Panc1 (cell line): Measurements from ENCODE around the gene MTCH1. TPM values are rescaled to one million over a fixed set of nuclear protein-coding genes. Genes with fewer than 3 reads are reported as not detected.
A peak's percentile ranks its signal among the peaks of the same experiment; 100 is the strongest.

Source experiments
- ATAC-seq: fragments of 200-7000 bp; cut with Tn5 transposase; 2 replicates; pipeline ENCODE4 v1.9.1; 2020; ENCODE audit warnings: mild to moderate bottlenecking, moderate library complexity
- BruUV-seq: library from RNA; stranded (reverse); fragments of 400-500 nt; replicated peaks from 2 replicates; lab custom pipeline; 2021; lab: Mats Ljungman, UMichigan
- CTCF ChIA-PET: fragments of 300-600 bp; sonication (Branson Sonifier 250); formaldehyde crosslinking; loops from one replicate; lab custom pipeline; 2022; ENCODE audit warnings: antibody characterized with exemption; lab: Charles Lee
- POLR2A ChIA-PET: fragments of 300-600 bp; sonication (Branson Sonifier 250); formaldehyde crosslinking; loops from one replicate; lab custom pipeline; 2022; ENCODE audit warnings: antibody characterized with exemption; lab: Charles Lee
- DNase-seq: peaks from one replicate; pipeline ENCODE4 v3.0.0-alpha.2; 2010; ENCODE audit warnings: low read depth, low spot score
- H3K27ac ChIP-seq: 2 replicates; pipeline ENCODE4 v1.5.1; 2011; ENCODE audit warnings: mild to moderate bottlenecking, low read length, inconsistent platforms
- H3K27me3 ChIP-seq: fragments of 200-500 bp; sonication (Bioruptor generic); 2 replicates; pipeline ENCODE4 v1.6.0; 2014; ENCODE audit warnings: low read length, inconsistent platforms; ENCODE audit not compliant: control insufficient read depth, insufficient read depth
- H3K36me3 ChIP-seq: fragments of 200-500 bp; sonication (Bioruptor generic); 2 replicates; pipeline ENCODE4 v1.5.1; 2014; ENCODE audit warnings: inconsistent platforms, mild to moderate bottlenecking, low read length, moderate library complexity; ENCODE audit not compliant: control insufficient read depth, insufficient read depth
- H3K4me1 ChIP-seq: 2 replicates; pipeline ENCODE4 v1.5.1; 2011; ENCODE audit warnings: inconsistent platforms, mild to moderate bottlenecking, low read length, moderate library complexity; ENCODE audit not compliant: control insufficient read depth, insufficient read depth
- H3K4me3 ChIP-seq, 2 experiments: 2 replicates each; pipeline ENCODE4 v1.5.1; 2011 to 2012; ENCODE audit warnings: low read depth in 2 of 2, low read length in 2 of 2, mild to moderate bottlenecking in 2 of 2, inconsistent platforms in 1 of 2, moderate library complexity in 1 of 2
- H3K9me3 ChIP-seq: fragments of 200-500 bp; sonication (Bioruptor generic); 2 replicates; pipeline ENCODE4 v1.5.1; 2014; ENCODE audit warnings: low read depth, mild to moderate bottlenecking, inconsistent platforms, low read length, moderate library complexity; ENCODE audit not compliant: control insufficient read depth, insufficient read depth
- CTCF ChIP-seq: fragments of 450-650 bp; IDR thresholded peaks from 2 replicates; pipeline ENCODE4 v1.5.1; 2017; ENCODE audit warnings: mild to moderate bottlenecking
- POLR2AphosphoS5 ChIP-seq: IDR thresholded peaks from 2 replicates; pipeline ENCODE4 v1.6.1; 2012; ENCODE audit warnings: mild to moderate bottlenecking, low read depth, low read length, moderate library complexity
- SIN3A ChIP-seq: IDR thresholded peaks from 2 replicates; pipeline ENCODE4 v1.6.1; 2012; ENCODE audit warnings: low read depth, mild to moderate bottlenecking, low read length, moderate library complexity, borderline replicate concordance; ENCODE audit not compliant: insufficient read depth
- TCF7L2 ChIP-seq: IDR thresholded peaks from 2 replicates; pipeline ENCODE4 v1.6.1; 2011; ENCODE audit warnings: mild to moderate bottlenecking, low read depth, low read length, inconsistent platforms
- in situ Hi-C: cut with HindIII; loops from 2 replicates; pipeline ENCODE4 v1.10.0; 2016; ENCODE audit warnings: low sequenced_read_pairs, low pct_unique_long_range_greater_than_20kb
- intact Hi-C: fragments of 100-400 bp; cut with micrococcal nuclease; formaldehyde crosslinking; loops from one replicate; pipeline ENCODE4 v1.10.0; 2022; ENCODE audit not compliant: unreplicated experiment
- total RNA-seq: library from RNA; stranded (reverse); gene quantifications from one replicate; pipeline ENCODE4 v1.2.1, GENCODE V29; 2021; ENCODE audit not compliant: unreplicated experiment
- TF ChIP-seq, protein P1 (sequence below), 2 experiments: IDR thresholded peaks; 2 replicates each; pipeline ENCODE4 v1.6.1; 2011 to 2012; ENCODE audit warnings: low read depth in 2 of 2, control low read depth in 1 of 2, low read length in 1 of 2, mild to moderate bottlenecking in 1 of 2, moderate library complexity in 1 of 2; ENCODE audit not compliant: insufficient read depth in 1 of 2

The MTCH1 gene
- total RNA-seq, 1 experiment from 2014 or later: 223 TPM

GRCh38 chr6:37008484-37009465, 22.8 kb upstream of the MTCH1 start:
- intact Hi-C loops (no loop called here), in situ Hi-C loops (no loop called here)
- H3K4me3 ChIP-seq: no peak overlapping the region
- H3K4me1 ChIP-seq: no peaks in the 10 kb centered on the region
- no peaks in the 10 kb centered on the region for H3K9me3 ChIP-seq
- no peaks in the 10 kb centered on the region for H3K27me3 ChIP-seq
- TF ChIP-seq, protein P1, sequence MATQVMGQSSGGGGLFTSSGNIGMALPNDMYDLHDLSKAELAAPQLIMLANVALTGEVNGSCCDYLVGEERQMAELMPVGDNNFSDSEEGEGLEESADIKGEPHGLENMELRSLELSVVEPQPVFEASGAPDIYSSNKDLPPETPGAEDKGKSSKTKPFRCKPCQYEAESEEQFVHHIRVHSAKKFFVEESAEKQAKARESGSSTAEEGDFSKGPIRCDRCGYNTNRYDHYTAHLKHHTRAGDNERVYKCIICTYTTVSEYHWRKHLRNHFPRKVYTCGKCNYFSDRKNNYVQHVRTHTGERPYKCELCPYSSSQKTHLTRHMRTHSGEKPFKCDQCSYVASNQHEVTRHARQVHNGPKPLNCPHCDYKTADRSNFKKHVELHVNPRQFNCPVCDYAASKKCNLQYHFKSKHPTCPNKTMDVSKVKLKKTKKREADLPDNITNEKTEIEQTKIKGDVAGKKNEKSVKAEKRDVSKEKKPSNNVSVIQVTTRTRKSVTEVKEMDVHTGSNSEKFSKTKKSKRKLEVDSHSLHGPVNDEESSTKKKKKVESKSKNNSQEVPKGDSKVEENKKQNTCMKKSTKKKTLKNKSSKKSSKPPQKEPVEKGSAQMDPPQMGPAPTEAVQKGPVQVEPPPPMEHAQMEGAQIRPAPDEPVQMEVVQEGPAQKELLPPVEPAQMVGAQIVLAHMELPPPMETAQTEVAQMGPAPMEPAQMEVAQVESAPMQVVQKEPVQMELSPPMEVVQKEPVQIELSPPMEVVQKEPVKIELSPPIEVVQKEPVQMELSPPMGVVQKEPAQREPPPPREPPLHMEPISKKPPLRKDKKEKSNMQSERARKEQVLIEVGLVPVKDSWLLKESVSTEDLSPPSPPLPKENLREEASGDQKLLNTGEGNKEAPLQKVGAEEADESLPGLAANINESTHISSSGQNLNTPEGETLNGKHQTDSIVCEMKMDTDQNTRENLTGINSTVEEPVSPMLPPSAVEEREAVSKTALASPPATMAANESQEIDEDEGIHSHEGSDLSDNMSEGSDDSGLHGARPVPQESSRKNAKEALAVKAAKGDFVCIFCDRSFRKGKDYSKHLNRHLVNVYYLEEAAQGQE (IDR thresholded peaks at IDR 0.05; ENCODE audit: insufficient read depth in 1 of 2, low read depth in 2 of 2, low read length in 1 of 2): no peak
- no peak for TF ChIP-seq POLR2AphosphoS5
- no peak for TF ChIP-seq SIN3A
- no peak for TF ChIP-seq TCF7L2
- no peak for TF ChIP-seq CTCF
- no peak overlapping the region for H3K27ac ChIP-seq
- no peaks in the 10 kb centered on the region for H3K36me3 ChIP-seq
- POLR2A ChIA-PET: no interaction called here
- CTCF ChIA-PET: no interaction called here
- BruUV-seq: no TSS peak
- ATAC-seq: no peak
- no peak for DNase-seq

DNA sequence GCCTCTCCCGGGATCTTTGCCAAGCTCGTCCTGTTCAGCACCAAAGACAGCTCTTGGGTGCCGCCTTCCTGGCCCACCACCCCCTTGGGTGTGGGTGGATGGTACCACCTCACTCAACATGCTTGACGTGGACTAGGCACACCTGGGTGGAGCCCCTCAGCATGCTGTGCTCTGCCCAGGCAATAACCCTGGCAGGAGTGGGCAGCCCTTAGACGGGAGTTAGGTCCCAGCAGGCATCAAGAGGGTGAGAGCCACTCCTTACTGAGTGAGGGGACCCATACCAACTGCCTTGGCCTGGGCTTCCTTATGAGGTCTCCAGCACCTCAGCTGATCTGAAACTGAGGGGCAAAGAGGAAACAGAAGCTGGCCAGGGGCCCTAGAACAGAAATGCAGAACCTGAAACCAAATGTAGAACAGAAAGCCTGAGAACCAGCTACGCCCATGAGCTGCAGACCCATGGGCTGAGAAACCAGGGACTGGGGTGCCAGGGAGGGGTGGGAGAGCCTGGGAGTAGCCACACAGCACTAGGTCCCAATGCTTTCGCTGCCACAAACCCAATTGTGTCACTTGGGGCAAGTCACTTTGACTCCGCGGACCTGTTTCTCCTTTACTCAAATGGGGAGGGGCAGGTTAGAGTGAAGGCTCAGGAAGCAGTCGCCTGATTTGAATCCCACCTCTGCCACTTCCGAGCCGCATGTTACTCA, 21.5 kb upstream of the MTCH1 start:
- intact Hi-C loops: no loop called here
- in situ Hi-C loops: no loop called here
- ATAC-seq (no peak), DNase-seq (no peak)
- TF ChIP-seq, protein P1 (IDR thresholded peaks at IDR 0.05; ENCODE audit: insufficient read depth in 1 of 2, low read depth in 2 of 2, low read length in 1 of 2): peak; percentile 81 to 87
- TF ChIP-seq TCF7L2: no peak
- no peaks in the 10 kb centered on the region for H3K27me3 ChIP-seq
- no peaks in the 10 kb centered on the region for H3K36me3 ChIP-seq
- no peaks in the 10 kb centered on the region for H3K4me1 ChIP-seq
- H3K4me3 ChIP-seq: no peak overlapping the region
- POLR2A ChIA-PET: interaction anchor here (0.7 kb wide), 1 partner anchor 52 kb away, joined by 11 read pairs; no protein-coding TSS in a partner anchor
- BruUV-seq: no TSS peak
- CTCF ChIA-PET: interaction anchor here (1.6 to 1.9 kb wide), 2 partner anchors 10 to 203 kb away, joined by 7 to 11 read pairs; no protein-coding TSS in a partner anchor
- no peaks in the 10 kb centered on the region for H3K9me3 ChIP-seq
- H3K27ac ChIP-seq: no peak overlapping the region
